HepG2 (cell line): ENCODE measurements around the gene TMPRSS11E. TPM values are rescaled to one million over a fixed set of nuclear protein-coding genes. Genes with fewer than 3 reads are reported as not detected.
A peak's percentile ranks its signal among the peaks of the same experiment; 100 is the strongest.

Experiments
- DMAP1 ChIP-seq: IDR thresholded peaks from 2 replicates; pipeline ENCODE4 v1.6.1; 2016
- EED ChIP-seq: sonication (generic); formaldehyde crosslinking; IDR thresholded peaks from 2 replicates; pipeline ENCODE4 v1.5.0; 2020; ENCODE audit warnings: mild to moderate bottlenecking, missing genetic modification reagents
- RCOR2 ChIP-seq: IDR thresholded peaks from 2 replicates; pipeline ENCODE4 v1.6.1; 2016; ENCODE audit warnings: missing biosample characterization, missing genetic modification reagents
- SRSF1 ChIP-seq: fragments of 200-400 bp; formaldehyde crosslinking; optimal IDR thresholded peaks from 2 replicates; pipeline ENCODE3; 2017; ENCODE audit warnings: mild to moderate bottlenecking, low read depth, low read length, moderate library complexity
- U2AF2 ChIP-seq: fragments of 200-400 bp; formaldehyde crosslinking; IDR thresholded peaks from 2 replicates; pipeline ENCODE4 v1.6.1; 2017; ENCODE audit warnings: low read depth, mild to moderate bottlenecking, low read length
- YY1 ChIP-seq: IDR thresholded peaks from 2 replicates; pipeline ENCODE4 v1.6.1; 2011; ENCODE audit warnings: low read length, low read depth, moderate library complexity, mild to moderate bottlenecking; ENCODE audit not compliant: insufficient read depth, insufficient replicate concordance
- ZBTB7A ChIP-seq: sonication (generic); formaldehyde crosslinking; IDR thresholded peaks from 2 replicates; pipeline ENCODE4 v1.8.0; 2022; ENCODE audit warnings: mild to moderate bottlenecking, missing genetic modification reagents
- ZIK1 ChIP-seq: sonication (generic); formaldehyde crosslinking; IDR thresholded peaks from 2 replicates; pipeline ENCODE4 v1.5.0; 2020; ENCODE audit warnings: mild to moderate bottlenecking, low read depth, missing genetic modification reagents, borderline replicate concordance
- ZNF614 ChIP-seq: IDR thresholded peaks from 2 replicates; pipeline ENCODE4 v1.6.1; 2018; ENCODE audit warnings: missing biosample characterization, missing genetic modification reagents, inconsistent platforms, borderline replicate concordance
- ZNF790 ChIP-seq: sonication (generic); formaldehyde crosslinking; IDR thresholded peaks from 2 replicates; pipeline ENCODE4 v1.8.0; 2022; ENCODE audit warnings: missing genetic modification reagents, mild to moderate bottlenecking, borderline replicate concordance
- ZSCAN25 ChIP-seq: sonication (generic); formaldehyde crosslinking; IDR thresholded peaks from 2 replicates; pipeline ENCODE4 v1.8.0; 2022; ENCODE audit warnings: mild to moderate bottlenecking, missing genetic modification reagents
- polyA plus RNA-seq, 8 experiments: library from polyadenylated mRNA; depleted of rRNA in 3 of 8; stranded (reverse) in 7 of 8; unstranded in 1 of 8; fragments of >200 nt; fragmentation: Illumina TruSeq in 4 of 8; extraction: Trizol in 4 of 8; gene quantifications; 2 replicates each; pipeline versions ENCODE4 v1.2.1 to v1.2.3, GENCODE V29; 2011 to 2016; ENCODE audit warnings: low read depth in 4 of 8, missing spikeins in 1 of 8, mixed read lengths in 1 of 8; ENCODE audit not compliant: insufficient read depth in 1 of 8
- total RNA-seq, 5 experiments: library from RNA; depleted of rRNA; stranded (reverse); fragments of >200 nt; fragmentation: Illumina TruSeq; extraction: Trizol; gene quantifications; 2 replicates each; pipeline ENCODE4 v1.2.3, GENCODE V29; 2016; ENCODE audit warnings: low read depth in 1 of 5
- TF ChIP-seq, protein P1 (sequence below): IDR thresholded peaks from 2 replicates; pipeline ENCODE4 v1.6.1; 2016; ENCODE audit warnings: low read depth, control low read depth
- TF ChIP-seq, protein P2 (sequence below): IDR thresholded peaks from 2 replicates; pipeline ENCODE4 v1.6.1; 2012; ENCODE audit warnings: low read length, improper control_type of control experiment
- TF ChIP-seq, protein P3 (sequence below): IDR thresholded peaks from 2 replicates; pipeline ENCODE4 v1.6.1; 2012; ENCODE audit warnings: low read depth, low read length, improper control_type of control experiment
- TF ChIP-seq, protein P4 (sequence below): sonication (generic); formaldehyde crosslinking; IDR thresholded peaks from 2 replicates; pipeline ENCODE4 v1.4.0; 2020; ENCODE audit warnings: missing genetic modification reagents
- TF ChIP-seq, protein P5 (sequence below): sonication (generic); formaldehyde crosslinking; IDR thresholded peaks from 2 replicates; pipeline ENCODE4 v1.4.0; 2020; ENCODE audit warnings: mild to moderate bottlenecking, low read depth, missing genetic modification reagents
- TF ChIP-seq, protein P6 (sequence below): sonication (generic); formaldehyde crosslinking; IDR thresholded peaks from 2 replicates; pipeline ENCODE4 v1.4.0; 2020; ENCODE audit warnings: missing genetic modification reagents

The TMPRSS11E gene
- total and polyA plus RNA-seq, 2 of the 13 experiments (the other 11 are each of a cell fraction or from before 2014, with no cell fraction given) = not detected

DNA sequence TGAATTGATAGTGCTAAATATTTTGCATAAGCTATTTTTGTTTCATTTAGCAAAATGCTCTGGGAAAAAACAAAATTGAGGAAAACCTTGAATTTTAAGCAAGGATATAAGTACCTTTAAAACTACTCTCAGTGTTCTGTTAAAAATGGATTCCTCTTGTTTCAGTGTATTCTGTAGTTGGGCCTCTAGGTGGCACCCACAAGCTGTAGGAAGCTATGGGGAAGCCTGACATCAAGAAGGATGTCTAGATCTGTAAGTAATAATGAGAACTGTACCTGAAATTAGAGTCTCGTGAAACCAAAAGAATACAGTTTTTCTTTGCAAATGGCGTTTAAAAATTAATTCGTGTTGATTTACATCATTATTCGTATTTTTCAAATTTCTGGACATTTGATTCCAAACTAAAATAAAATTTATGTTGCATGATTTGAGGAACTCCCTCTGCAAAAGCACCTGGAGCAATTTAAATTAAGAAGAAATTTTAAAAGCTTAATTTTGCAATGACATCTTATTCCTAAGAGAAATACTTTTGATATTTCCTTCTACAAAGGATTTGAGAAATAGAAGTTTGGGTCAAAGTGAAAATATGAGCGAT lies 51.2 kb downstream of the TMPRSS11E start (continued):
- TF ChIP-seq ZNF614 (CRISPR knock-in tag) (0 out of 2 replicates have a peak, but pooled peaks have one; percentile 29), ZBTB7A (no peak), U2AF2 (no peak), RCOR2 (0 out of 2 replicates have a peak, but pooled peaks have one; percentile 40), EED (CRISPR knock-in tag) (no peak), DMAP1 (no peak), ZNF790 (CRISPR knock-in tag) (no peak), SRSF1 (no peak), YY1 (peak; percentile 32), ZSCAN25 (CRISPR knock-in tag) (no peak), ZIK1 (CRISPR knock-in tag) (no peak)
- TF ChIP-seq, protein P1, sequence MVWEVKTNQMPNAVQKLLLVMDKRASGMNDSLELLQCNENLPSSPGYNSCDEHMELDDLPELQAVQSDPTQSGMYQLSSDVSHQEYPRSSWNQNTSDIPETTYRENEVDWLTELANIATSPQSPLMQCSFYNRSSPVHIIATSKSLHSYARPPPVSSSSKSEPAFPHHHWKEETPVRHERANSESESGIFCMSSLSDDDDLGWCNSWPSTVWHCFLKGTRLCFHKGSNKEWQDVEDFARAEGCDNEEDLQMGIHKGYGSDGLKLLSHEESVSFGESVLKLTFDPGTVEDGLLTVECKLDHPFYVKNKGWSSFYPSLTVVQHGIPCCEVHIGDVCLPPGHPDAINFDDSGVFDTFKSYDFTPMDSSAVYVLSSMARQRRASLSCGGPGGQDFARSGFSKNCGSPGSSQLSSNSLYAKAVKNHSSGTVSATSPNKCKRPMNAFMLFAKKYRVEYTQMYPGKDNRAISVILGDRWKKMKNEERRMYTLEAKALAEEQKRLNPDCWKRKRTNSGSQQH (CRISPR knock-in tag) = no peak
- TF ChIP-seq, protein P2, sequence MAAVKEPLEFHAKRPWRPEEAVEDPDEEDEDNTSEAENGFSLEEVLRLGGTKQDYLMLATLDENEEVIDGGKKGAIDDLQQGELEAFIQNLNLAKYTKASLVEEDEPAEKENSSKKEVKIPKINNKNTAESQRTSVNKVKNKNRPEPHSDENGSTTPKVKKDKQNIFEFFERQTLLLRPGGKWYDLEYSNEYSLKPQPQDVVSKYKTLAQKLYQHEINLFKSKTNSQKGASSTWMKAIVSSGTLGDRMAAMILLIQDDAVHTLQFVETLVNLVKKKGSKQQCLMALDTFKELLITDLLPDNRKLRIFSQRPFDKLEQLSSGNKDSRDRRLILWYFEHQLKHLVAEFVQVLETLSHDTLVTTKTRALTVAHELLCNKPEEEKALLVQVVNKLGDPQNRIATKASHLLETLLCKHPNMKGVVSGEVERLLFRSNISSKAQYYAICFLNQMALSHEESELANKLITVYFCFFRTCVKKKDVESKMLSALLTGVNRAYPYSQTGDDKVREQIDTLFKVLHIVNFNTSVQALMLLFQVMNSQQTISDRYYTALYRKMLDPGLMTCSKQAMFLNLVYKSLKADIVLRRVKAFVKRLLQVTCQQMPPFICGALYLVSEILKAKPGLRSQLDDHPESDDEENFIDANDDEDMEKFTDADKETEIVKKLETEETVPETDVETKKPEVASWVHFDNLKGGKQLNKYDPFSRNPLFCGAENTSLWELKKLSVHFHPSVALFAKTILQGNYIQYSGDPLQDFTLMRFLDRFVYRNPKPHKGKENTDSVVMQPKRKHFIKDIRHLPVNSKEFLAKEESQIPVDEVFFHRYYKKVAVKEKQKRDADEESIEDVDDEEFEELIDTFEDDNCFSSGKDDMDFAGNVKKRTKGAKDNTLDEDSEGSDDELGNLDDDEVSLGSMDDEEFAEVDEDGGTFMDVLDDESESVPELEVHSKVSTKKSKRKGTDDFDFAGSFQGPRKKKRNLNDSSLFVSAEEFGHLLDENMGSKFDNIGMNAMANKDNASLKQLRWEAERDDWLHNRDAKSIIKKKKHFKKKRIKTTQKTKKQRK = no peak
- TF ChIP-seq, protein P3, sequence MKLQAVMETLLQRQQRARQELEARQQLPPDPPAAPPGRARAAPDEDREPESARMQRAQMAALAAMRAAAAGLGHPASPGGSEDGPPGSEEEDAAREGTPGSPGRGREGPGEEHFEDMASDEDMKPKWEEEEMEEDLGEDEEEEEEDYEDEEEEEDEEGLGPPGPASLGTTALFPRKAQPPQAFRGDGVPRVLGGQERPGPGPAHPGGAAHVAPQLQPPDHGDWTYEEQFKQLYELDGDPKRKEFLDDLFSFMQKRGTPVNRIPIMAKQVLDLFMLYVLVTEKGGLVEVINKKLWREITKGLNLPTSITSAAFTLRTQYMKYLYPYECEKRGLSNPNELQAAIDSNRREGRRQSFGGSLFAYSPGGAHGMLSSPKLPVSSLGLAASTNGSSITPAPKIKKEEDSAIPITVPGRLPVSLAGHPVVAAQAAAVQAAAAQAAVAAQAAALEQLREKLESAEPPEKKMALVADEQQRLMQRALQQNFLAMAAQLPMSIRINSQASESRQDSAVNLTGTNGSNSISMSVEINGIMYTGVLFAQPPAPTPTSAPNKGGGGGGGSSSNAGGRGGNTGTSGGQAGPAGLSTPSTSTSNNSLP = peak; percentile 65; the same call in 1 of the 2 replicates
- TF ChIP-seq, protein P4, sequence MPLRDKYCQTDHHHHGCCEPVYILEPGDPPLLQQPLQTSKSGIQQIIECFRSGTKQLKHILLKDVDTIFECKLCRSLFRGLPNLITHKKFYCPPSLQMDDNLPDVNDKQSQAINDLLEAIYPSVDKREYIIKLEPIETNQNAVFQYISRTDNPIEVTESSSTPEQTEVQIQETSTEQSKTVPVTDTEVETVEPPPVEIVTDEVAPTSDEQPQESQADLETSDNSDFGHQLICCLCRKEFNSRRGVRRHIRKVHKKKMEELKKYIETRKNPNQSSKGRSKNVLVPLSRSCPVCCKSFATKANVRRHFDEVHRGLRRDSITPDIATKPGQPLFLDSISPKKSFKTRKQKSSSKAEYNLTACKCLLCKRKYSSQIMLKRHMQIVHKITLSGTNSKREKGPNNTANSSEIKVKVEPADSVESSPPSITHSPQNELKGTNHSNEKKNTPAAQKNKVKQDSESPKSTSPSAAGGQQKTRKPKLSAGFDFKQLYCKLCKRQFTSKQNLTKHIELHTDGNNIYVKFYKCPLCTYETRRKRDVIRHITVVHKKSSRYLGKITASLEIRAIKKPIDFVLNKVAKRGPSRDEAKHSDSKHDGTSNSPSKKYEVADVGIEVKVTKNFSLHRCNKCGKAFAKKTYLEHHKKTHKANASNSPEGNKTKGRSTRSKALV = no peak
- TF ChIP-seq, protein P5, sequence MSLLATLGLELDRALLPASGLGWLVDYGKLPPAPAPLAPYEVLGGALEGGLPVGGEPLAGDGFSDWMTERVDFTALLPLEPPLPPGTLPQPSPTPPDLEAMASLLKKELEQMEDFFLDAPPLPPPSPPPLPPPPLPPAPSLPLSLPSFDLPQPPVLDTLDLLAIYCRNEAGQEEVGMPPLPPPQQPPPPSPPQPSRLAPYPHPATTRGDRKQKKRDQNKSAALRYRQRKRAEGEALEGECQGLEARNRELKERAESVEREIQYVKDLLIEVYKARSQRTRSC (CRISPR knock-in tag) = no peak
- TF ChIP-seq, protein P6, sequence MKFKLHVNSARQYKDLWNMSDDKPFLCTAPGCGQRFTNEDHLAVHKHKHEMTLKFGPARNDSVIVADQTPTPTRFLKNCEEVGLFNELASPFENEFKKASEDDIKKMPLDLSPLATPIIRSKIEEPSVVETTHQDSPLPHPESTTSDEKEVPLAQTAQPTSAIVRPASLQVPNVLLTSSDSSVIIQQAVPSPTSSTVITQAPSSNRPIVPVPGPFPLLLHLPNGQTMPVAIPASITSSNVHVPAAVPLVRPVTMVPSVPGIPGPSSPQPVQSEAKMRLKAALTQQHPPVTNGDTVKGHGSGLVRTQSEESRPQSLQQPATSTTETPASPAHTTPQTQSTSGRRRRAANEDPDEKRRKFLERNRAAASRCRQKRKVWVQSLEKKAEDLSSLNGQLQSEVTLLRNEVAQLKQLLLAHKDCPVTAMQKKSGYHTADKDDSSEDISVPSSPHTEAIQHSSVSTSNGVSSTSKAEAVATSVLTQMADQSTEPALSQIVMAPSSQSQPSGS = no peak
